GM19240 (cell line): ENCODE data around the gene FETUB.

Experiments
- DNase-seq: peaks from one replicate; pipeline ENCODE4 v3.0.0; 2011; ENCODE audit warnings: low spot score; ENCODE audit not compliant: insufficient read length

Gene FETUB

GRCh38 chr3:186612721-186613636, 27.2 kb upstream of the FETUB start, which contains the start of gene AHSG:
AHSG (plus strand) TSS chr3:186613060; CDS start chr3:186613142, 82 bp downstream.
- DNase-seq: no peak

- DNase-seq: no peak
Measured at GRCh38 chr3:186613637-186614265, 26.4 kb upstream of the FETUB start.

GRCh38 chr3:186614266-186614596, 26.0 kb upstream of the FETUB start:
- no peak for DNase-seq

- peak; percentile 61 for DNase-seq
Measured at GRCh38 chr3:186614597-186615483, 25.4 kb upstream of the FETUB start.

- no peak for DNase-seq
Measured at GRCh38 chr3:186616299-186616617, 23.9 kb upstream of the FETUB start.

GRCh38 chr3:186617036-186617946, 22.9 kb upstream of the FETUB start:
- peak; percentile 85 for DNase-seq

- no peak for DNase-seq
Measured at GRCh38 chr3:186618318-186618938, 21.8 kb upstream of the FETUB start.

GRCh38 chr3:186619787-186620212, 20.4 kb upstream of the FETUB start:
- no peak for DNase-seq

GRCh38 chr3:186620213-186621092, 19.7 kb upstream of the FETUB start:
- no peak for DNase-seq

GRCh38 chr3:186621894-186622650, 18.1 kb upstream of the FETUB start:
- no peak for DNase-seq

- no peak for DNase-seq
Measured at GRCh38 chr3:186622651-186623310, 17.4 kb upstream of the FETUB start.

GRCh38 chr3:186624598-186624997, 15.6 kb upstream of the FETUB start:
- no peak for DNase-seq

- DNase-seq: no peak
Measured at GRCh38 chr3:186625600-186626042, 14.6 kb upstream of the FETUB start.

- DNase-seq: no peak
Measured at GRCh38 chr3:186626254-186626847, 13.8 kb upstream of the FETUB start.

- no peak for DNase-seq
Measured at GRCh38 chr3:186627852-186628414, 12.3 kb upstream of the FETUB start.

- DNase-seq: no peak
Measured at GRCh38 chr3:186628756-186629155, 11.4 kb upstream of the FETUB start.

GRCh38 chr3:186630950-186631641, 9.1 kb upstream of the FETUB start:
- DNase-seq: no peak
